ENCODE results near the gene ZC2HC1B.

DNA sequence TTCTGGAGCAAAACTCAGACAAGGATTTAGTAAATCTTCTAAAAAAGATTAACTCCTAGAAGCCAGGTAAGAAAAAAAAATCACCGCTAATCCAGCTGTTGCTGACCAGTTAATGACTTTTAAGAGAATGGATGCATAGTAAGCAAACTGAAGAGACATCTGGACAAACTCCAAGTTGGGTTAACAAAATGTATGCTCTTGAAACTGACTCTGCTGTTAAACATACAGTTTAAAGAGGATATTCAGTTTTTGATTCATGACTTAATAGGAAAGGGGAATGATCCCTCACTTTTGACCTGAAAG is 73.3 kb downstream of the ZC2HC1B start:
- TF ChIP-seq POLR2A (IDR thresholded peaks at IDR 0.05): no peak
- TF ChIP-seq, protein P1, sequence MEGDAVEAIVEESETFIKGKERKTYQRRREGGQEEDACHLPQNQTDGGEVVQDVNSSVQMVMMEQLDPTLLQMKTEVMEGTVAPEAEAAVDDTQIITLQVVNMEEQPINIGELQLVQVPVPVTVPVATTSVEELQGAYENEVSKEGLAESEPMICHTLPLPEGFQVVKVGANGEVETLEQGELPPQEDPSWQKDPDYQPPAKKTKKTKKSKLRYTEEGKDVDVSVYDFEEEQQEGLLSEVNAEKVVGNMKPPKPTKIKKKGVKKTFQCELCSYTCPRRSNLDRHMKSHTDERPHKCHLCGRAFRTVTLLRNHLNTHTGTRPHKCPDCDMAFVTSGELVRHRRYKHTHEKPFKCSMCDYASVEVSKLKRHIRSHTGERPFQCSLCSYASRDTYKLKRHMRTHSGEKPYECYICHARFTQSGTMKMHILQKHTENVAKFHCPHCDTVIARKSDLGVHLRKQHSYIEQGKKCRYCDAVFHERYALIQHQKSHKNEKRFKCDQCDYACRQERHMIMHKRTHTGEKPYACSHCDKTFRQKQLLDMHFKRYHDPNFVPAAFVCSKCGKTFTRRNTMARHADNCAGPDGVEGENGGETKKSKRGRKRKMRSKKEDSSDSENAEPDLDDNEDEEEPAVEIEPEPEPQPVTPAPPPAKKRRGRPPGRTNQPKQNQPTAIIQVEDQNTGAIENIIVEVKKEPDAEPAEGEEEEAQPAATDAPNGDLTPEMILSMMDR (IDR thresholded peaks at IDR 0.05): no peak
